SIG-M5 treated with dmso at 0.1 percent for 504 hours (cell line): Measurements from ENCODE around the gene RAB6A.

Experiments used
- DNase-seq: peaks from one replicate; lab custom pipeline; 2025; ENCODE audit not compliant: unreplicated experiment; lab: John Stamatoyannopoulos, UW

Gene RAB6A

GRCh38 chr11:73633999-73634398 lies 126.9 kb downstream of the RAB6A start:
- DNase-seq: no peak

GRCh38 chr11:73632996-73633395 lies 127.9 kb downstream of the RAB6A start:
- no peak for DNase-seq

GRCh38 chr11:73629907-73630306 lies 131.0 kb downstream of the RAB6A start:
- DNase-seq: no peak

- DNase-seq: peak; percentile 79
Measured at GRCh38 chr11:73625696-73626318, 135.1 kb downstream of the RAB6A start.
